GM23248 (cell line): ENCODE data around the gene TTC9. TPM values are rescaled to one million over a fixed set of nuclear protein-coding genes. Genes with fewer than 3 reads are reported as not detected.
A peak's percentile ranks its signal among the peaks of the same experiment; 100 is the strongest.

ENCODE experiments used
- DNase-seq: peaks from one replicate; pipeline ENCODE4 v3.0.0-alpha.2; 2015
- H2AFZ ChIP-seq: fragments of 200-600 bp; sonication (generic); 2 replicates; pipeline ENCODE4 v1.6.1; 2016; ENCODE audit warnings: antibody characterized with exemption
- H3F3A ChIP-seq: fragments of 200-600 bp; sonication (generic); 2 replicates; pipeline ENCODE4 v1.6.1; 2016; ENCODE audit warnings: mild to moderate bottlenecking, antibody characterized with exemption, mixed run types; ENCODE audit not compliant: insufficient read depth
- H3K27ac ChIP-seq: fragments of 200-600 bp; sonication (generic); 2 replicates; pipeline ENCODE4 v1.5.1; 2016; ENCODE audit warnings: mild to moderate bottlenecking
- H3K27me3 ChIP-seq: fragments of 200-600 bp; sonication (generic); replicated peaks from 2 replicates; pipeline ENCODE4 v1.6.1; 2016; ENCODE audit warnings: mild to moderate bottlenecking; ENCODE audit not compliant: insufficient read depth
- H3K36me3 ChIP-seq: fragments of 200-600 bp; sonication (generic); 2 replicates; pipeline ENCODE4 v1.6.1; 2016; ENCODE audit warnings: low read depth, mild to moderate bottlenecking
- H3K4me1 ChIP-seq: fragments of 200-600 bp; sonication (generic); 2 replicates; pipeline ENCODE4 v1.6.1; 2016; ENCODE audit warnings: mild to moderate bottlenecking; ENCODE audit not compliant: insufficient read depth
- H3K4me2 ChIP-seq: fragments of 200-600 bp; sonication (generic); one replicate; pipeline ENCODE4 v1.6.1; 2016; ENCODE audit warnings: mild to moderate bottlenecking; ENCODE audit not compliant: unreplicated experiment
- H3K4me3 ChIP-seq: fragments of 200-600 bp; sonication (generic); 2 replicates; pipeline ENCODE4 v1.5.1; 2016; ENCODE audit warnings: mild to moderate bottlenecking
- H3K79me2 ChIP-seq: fragments of 200-600 bp; sonication (generic); 2 replicates; pipeline ENCODE4 v1.6.1; 2016; ENCODE audit warnings: mild to moderate bottlenecking; ENCODE audit not compliant: insufficient read depth
- H3K9ac ChIP-seq: fragments of 200-600 bp; sonication (generic); 2 replicates; pipeline ENCODE4 v1.6.1; 2016; ENCODE audit warnings: mild to moderate bottlenecking
- H3K9me2 ChIP-seq: fragments of 200-600 bp; sonication (generic); 2 replicates; pipeline ENCODE4 v1.6.1; 2016; ENCODE audit warnings: mixed run types, mild to moderate bottlenecking, moderate library complexity; ENCODE audit not compliant: insufficient read depth
- H3K9me3 ChIP-seq: fragments of 200-600 bp; sonication (generic); one replicate; pipeline ENCODE4 v1.6.1; 2017; ENCODE audit warnings: low read depth
- H4K20me1 ChIP-seq: fragments of 200-600 bp; sonication (generic); 2 replicates; pipeline ENCODE4 v1.6.0; 2016; ENCODE audit not compliant: insufficient read depth
- EZH2 ChIP-seq: fragments of 200-600 bp; sonication (generic); IDR thresholded peaks from 2 replicates; pipeline ENCODE4 v1.6.1; 2018; ENCODE audit warnings: antibody characterized with exemption, mild to moderate bottlenecking; ENCODE audit not compliant: insufficient read depth, poor library complexity, severe bottlenecking
- EZH2phosphoT487 ChIP-seq: fragments of 200-600 bp; sonication (generic); IDR thresholded peaks from 2 replicates; pipeline ENCODE4 v1.6.1; 2018; ENCODE audit warnings: antibody characterized with exemption, moderate library complexity, mild to moderate bottlenecking, low read depth; ENCODE audit not compliant: insufficient read depth
- WGBS, 2 experiments: methylation state at CpG; one replicate each; pipeline ENCODE4 v1.1.6; 2015 to 2017; ENCODE audit warnings: low lambda C conversion rate in 2 of 2, low coverage in 1 of 2; ENCODE audit errors: missing lambda C conversion rate in 2 of 2; 5-methylcytosine and 5-hydroxymethylcytosine counted together
- in situ Hi-C: fragments of 300-500 bp; cut with MboI; formaldehyde crosslinking; loops from 2 replicates; pipeline ENCODE4 v1.15.0; 2020
- polyA plus RNA-seq: library from polyadenylated mRNA; unstranded; fragments of >200 nt; fragmentation: Nextera tagmentation; extraction: Ambion mirVana; gene quantifications from 2 replicates; pipeline ENCODE4 v1.2.1, GENCODE V29; 2016
- total RNA-seq: library from RNA; depleted of rRNA; stranded (reverse); fragments of >200 nt; shearing (Covaris generic); gene quantifications from 2 replicates; pipeline ENCODE4 v1.2.3, GENCODE V29; 2014; rRNA removed

Gene TTC9
- total RNA-seq (not detected in 2 replicates), polyA plus RNA-seq (not detected in 2 replicates)

DNA sequence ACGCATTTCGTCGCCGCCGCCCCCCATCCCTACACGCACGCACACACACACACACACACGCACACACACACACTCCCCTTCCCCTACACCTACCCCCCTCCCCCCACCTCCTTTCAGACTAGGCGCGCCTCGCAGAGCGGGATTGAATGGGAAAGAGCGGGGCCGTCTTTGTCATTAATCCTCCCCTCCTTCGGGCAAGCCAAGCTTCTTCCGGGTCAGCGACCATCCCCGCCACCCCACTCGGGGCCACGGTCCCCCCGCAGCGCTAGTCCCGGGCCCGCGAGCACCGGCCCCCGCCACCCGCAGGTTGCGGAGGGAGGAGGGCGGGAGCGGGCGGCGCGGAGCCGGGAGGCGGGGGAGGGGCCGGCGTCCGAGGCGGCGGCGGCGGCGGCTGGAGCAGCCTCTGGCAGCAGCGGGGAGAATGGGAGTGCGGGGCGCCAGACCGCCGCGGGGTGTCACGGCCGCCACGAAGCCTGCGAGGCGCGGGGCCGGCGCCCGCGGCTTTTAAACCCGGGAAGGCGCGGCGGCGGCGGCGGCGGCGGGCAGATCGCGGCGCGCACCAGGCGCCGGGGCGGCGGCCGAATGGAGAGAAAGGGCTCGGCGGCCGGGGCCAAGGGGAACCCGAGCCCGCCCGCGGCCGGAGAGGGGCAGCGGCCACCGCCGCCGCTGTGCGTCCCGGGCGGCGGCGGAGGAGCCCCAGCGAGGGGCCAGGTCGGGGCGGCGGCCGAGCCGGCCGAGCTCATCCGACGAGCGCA, at the start of gene TTC9:
TSS of gene TTC9 (plus strand) at position 369 of the 755 bp plus-strand sequence. CDS start at position 583, 214 bp downstream.
- no peaks in the 10 kb centered on the region for H4K20me1 ChIP-seq
- H3K4me3 ChIP-seq, result peak within 1 kb of the TSS; percentile 74
- no peaks in the 10 kb centered on the region for H3K9me2 ChIP-seq
- DNase-seq, result peak; percentile 37
- no peaks in the 10 kb centered on the region for H3K4me1 ChIP-seq
- 0 to 2% methylated on average over 30 to 100 of the region's 105 CpGs for WGBS, 2 experiments
- no peaks in the 10 kb centered on the region for H3K36me3 ChIP-seq
- peak within 1 kb of the TSS; percentile 49 for H3K4me2 ChIP-seq
- TF ChIP-seq EZH2phosphoT487 (no peak), EZH2 (no peak)
- H3K9me3 ChIP-seq, result no peaks in the 10 kb centered on the region
- H3K9ac ChIP-seq, result no peak within 1 kb of the TSS
- no peaks in the 10 kb centered on the region for H3F3A ChIP-seq
- H2AFZ ChIP-seq, result peak within 1 kb of the TSS; percentile 65
- in situ Hi-C loops, result no loop called here
- no peak within 1 kb of the TSS for H3K27ac ChIP-seq
- no peaks in the 10 kb centered on the region for H3K79me2 ChIP-seq
- H3K27me3 ChIP-seq, result peaks cover 75% of the 10 kb centered on the region

DNA sequence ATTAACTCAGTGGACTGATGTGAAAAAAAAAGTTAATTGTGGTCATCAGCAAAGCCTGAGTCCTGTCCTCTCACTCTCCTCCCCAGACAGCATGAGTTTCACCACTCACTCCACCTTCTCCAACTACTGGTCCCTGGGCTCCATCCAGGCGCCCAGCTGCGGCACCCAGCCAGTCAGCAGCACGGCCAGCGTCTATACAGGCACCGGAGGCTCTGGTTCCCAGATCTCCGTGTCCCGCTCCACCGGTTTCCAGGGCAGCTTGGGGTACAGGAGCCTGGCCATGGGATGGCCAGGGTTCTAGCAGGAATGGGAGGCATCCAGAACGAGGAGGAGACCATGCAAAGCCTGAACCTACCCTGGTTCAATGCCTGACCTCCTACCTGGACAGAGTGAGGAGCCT, 47.3 kb upstream of the TTC9 start:
- no peaks in the 10 kb centered on the region for H4K20me1 ChIP-seq
- no peaks in the 10 kb centered on the region for H3K9me3 ChIP-seq
- H3K27ac ChIP-seq, result no peak overlapping the region
- no peaks in the 10 kb centered on the region for H3K9me2 ChIP-seq
- peaks cover 30% of the 10 kb centered on the region for H3K36me3 ChIP-seq
- peaks cover 6% of the 10 kb centered on the region; the same call in 1 of the 2 replicates for H3K4me1 ChIP-seq
- in situ Hi-C loops, result no loop called here
- no peaks in the 10 kb centered on the region for H3K27me3 ChIP-seq
- no peaks in the 10 kb centered on the region for H3F3A ChIP-seq
- 96% methylated on average over 9 of the region's 9 CpGs for WGBS, 2 experiments
- H3K9ac ChIP-seq, result no peak overlapping the region
- peaks cover 89% of the 10 kb centered on the region for H3K79me2 ChIP-seq
- no peak overlapping the region for H3K4me2 ChIP-seq
- TF ChIP-seq EZH2phosphoT487, result no peak
- no peak for TF ChIP-seq EZH2
- H3K4me3 ChIP-seq, result no peak overlapping the region
- no peak for DNase-seq
- no peak overlapping the region for H2AFZ ChIP-seq

DNA sequence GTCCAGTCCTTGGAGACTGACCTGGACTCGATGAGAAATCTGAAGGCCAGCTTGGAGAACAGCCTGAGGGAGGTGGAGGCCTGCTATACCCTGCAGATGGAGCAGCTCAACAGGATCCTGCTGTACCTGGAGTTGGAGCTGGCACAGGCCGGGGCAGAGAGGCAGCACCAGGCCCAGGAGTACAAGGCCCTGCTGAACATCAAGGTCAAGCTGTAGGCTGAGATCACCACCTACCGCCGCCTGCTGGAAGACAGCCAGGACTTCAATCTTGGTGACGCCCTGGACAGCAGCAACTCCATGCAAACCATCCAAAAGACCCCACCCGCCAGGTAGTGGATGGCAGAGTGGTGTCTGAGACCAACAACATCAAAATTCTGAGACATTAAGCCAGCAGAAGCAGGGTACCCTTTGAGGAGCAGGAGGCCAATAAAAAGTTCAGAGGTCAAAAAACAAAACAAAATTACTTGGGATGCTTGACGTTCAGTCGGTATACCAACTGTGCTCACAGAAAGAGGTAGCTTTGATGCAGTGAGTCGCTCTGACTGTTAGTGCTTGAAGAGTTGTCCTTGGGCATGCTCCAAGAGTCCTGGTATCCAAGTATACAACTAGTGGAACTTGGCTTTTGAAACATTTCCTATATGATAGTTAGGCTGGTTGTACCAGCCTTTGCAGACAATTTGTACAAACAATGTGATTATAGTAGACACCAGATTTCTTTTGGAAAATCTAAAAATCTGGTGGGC, 46.1 kb upstream of the TTC9 start:
- no peak for TF ChIP-seq EZH2phosphoT487
- TF ChIP-seq EZH2, result no peak
- H3K9me3 ChIP-seq, result no peaks in the 10 kb centered on the region
- peaks cover 95% of the 10 kb centered on the region for H3K79me2 ChIP-seq
- H3F3A ChIP-seq, result no peaks in the 10 kb centered on the region
- H3K4me2 ChIP-seq, result no peak overlapping the region
- DNase-seq, result peak; percentile 44
- H3K27me3 ChIP-seq, result no peaks in the 10 kb centered on the region
- in situ Hi-C loops, result no loop called here
- H3K9ac ChIP-seq, result no peak overlapping the region
- H3K36me3 ChIP-seq, result peaks cover 27% of the 10 kb centered on the region
- no peak overlapping the region for H3K27ac ChIP-seq
- H4K20me1 ChIP-seq, result no peaks in the 10 kb centered on the region
- no peak overlapping the region for H3K4me3 ChIP-seq
- H3K9me2 ChIP-seq, result no peaks in the 10 kb centered on the region
- H2AFZ ChIP-seq, result no peak overlapping the region
- WGBS, 2 experiments, result 93 to 95% methylated on average over 6 to 9 of the region's 9 CpGs
- H3K4me1 ChIP-seq, result peaks cover 9% of the 10 kb centered on the region; the same call in 1 of the 2 replicates

DNA sequence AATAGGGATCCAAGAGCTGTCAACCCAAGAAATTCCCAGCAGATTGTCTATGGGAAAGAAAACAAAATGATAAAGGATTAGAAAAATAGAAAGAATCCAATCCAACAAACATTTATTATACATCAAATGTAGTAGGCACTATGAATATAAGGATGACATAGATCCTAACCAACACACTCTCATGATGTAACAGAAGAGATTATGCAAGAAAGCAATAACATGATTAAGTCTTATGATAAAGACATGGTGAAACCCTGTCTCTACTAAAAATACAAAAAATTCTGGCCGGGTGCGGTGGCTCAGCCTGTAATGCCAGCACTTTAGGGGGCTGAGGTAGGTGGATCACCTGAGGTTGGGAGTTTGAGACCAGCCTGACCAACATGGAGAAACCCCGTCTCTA, 44.0 kb upstream of the TTC9 start:
- 81 to 86% methylated on average over 3 of the region's 3 CpGs for WGBS, 2 experiments
- in situ Hi-C loops, result no loop called here

More for the DNA sequence above, 44.0 kb upstream of the TTC9 start:
- peaks cover 77% of the 10 kb centered on the region for H3K79me2 ChIP-seq
- H2AFZ ChIP-seq, result no peak overlapping the region
- H3K9ac ChIP-seq, result no peak overlapping the region
- H3K4me2 ChIP-seq, result no peak overlapping the region
- no peaks in the 10 kb centered on the region for H4K20me1 ChIP-seq
- no peaks in the 10 kb centered on the region for H3K9me3 ChIP-seq
- H3F3A ChIP-seq, result peaks cover 10% of the 10 kb centered on the region
- no peak for DNase-seq
- H3K27ac ChIP-seq, result no peak overlapping the region
- no peaks in the 10 kb centered on the region for H3K27me3 ChIP-seq
- no peak for TF ChIP-seq EZH2
- no peak for TF ChIP-seq EZH2phosphoT487
- H3K4me1 ChIP-seq, result peaks cover 15% of the 10 kb centered on the region; the same call in 1 of the 2 replicates
- H3K4me3 ChIP-seq, result no peak overlapping the region
- H3K36me3 ChIP-seq, result peaks cover 14% of the 10 kb centered on the region; the same call in 1 of the 2 replicates
- H3K9me2 ChIP-seq, result no peaks in the 10 kb centered on the region
